Measurements from ENCODE around the gene PHACTR3. TPM values are rescaled to one million over a fixed set of nuclear protein-coding genes. Genes with fewer than 3 reads are reported as not detected.

The PHACTR3 gene
- total and polyA plus RNA-seq, 2 of the 8 experiments (the other 6 are each of a cell fraction or from before 2014, with no cell fraction given), result 0.05 to 0.13 TPM

DNA sequence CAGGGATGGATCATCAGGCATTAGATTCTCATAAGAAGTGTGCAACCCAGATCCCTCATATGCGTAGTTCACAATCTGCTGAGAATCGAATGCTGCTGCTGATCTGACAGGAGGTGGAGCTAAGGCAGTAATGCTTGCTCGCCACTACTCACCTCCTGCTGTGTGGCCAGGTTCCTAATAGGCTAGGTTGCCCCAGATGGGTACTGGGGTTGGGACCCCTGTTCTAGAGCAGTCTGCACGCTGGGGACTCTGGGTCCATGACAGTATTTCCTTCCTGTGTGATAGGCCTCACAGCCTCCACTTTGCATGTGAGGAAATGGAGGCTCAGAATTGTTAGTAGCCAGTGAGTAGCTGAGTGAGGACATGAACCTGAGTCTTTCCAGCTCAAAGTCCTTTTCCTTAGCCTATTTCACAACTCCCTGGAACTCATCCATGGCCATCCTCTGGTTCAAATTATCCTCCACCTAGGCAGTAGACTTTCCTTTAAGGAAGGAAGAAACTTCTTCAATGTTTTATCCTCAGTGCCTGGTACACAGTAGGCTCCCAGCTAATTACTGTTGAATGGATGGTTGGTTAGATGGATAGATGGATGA, 211.9 kb downstream of the PHACTR3 start (continued):
- TF ChIP-seq, protein P1, sequence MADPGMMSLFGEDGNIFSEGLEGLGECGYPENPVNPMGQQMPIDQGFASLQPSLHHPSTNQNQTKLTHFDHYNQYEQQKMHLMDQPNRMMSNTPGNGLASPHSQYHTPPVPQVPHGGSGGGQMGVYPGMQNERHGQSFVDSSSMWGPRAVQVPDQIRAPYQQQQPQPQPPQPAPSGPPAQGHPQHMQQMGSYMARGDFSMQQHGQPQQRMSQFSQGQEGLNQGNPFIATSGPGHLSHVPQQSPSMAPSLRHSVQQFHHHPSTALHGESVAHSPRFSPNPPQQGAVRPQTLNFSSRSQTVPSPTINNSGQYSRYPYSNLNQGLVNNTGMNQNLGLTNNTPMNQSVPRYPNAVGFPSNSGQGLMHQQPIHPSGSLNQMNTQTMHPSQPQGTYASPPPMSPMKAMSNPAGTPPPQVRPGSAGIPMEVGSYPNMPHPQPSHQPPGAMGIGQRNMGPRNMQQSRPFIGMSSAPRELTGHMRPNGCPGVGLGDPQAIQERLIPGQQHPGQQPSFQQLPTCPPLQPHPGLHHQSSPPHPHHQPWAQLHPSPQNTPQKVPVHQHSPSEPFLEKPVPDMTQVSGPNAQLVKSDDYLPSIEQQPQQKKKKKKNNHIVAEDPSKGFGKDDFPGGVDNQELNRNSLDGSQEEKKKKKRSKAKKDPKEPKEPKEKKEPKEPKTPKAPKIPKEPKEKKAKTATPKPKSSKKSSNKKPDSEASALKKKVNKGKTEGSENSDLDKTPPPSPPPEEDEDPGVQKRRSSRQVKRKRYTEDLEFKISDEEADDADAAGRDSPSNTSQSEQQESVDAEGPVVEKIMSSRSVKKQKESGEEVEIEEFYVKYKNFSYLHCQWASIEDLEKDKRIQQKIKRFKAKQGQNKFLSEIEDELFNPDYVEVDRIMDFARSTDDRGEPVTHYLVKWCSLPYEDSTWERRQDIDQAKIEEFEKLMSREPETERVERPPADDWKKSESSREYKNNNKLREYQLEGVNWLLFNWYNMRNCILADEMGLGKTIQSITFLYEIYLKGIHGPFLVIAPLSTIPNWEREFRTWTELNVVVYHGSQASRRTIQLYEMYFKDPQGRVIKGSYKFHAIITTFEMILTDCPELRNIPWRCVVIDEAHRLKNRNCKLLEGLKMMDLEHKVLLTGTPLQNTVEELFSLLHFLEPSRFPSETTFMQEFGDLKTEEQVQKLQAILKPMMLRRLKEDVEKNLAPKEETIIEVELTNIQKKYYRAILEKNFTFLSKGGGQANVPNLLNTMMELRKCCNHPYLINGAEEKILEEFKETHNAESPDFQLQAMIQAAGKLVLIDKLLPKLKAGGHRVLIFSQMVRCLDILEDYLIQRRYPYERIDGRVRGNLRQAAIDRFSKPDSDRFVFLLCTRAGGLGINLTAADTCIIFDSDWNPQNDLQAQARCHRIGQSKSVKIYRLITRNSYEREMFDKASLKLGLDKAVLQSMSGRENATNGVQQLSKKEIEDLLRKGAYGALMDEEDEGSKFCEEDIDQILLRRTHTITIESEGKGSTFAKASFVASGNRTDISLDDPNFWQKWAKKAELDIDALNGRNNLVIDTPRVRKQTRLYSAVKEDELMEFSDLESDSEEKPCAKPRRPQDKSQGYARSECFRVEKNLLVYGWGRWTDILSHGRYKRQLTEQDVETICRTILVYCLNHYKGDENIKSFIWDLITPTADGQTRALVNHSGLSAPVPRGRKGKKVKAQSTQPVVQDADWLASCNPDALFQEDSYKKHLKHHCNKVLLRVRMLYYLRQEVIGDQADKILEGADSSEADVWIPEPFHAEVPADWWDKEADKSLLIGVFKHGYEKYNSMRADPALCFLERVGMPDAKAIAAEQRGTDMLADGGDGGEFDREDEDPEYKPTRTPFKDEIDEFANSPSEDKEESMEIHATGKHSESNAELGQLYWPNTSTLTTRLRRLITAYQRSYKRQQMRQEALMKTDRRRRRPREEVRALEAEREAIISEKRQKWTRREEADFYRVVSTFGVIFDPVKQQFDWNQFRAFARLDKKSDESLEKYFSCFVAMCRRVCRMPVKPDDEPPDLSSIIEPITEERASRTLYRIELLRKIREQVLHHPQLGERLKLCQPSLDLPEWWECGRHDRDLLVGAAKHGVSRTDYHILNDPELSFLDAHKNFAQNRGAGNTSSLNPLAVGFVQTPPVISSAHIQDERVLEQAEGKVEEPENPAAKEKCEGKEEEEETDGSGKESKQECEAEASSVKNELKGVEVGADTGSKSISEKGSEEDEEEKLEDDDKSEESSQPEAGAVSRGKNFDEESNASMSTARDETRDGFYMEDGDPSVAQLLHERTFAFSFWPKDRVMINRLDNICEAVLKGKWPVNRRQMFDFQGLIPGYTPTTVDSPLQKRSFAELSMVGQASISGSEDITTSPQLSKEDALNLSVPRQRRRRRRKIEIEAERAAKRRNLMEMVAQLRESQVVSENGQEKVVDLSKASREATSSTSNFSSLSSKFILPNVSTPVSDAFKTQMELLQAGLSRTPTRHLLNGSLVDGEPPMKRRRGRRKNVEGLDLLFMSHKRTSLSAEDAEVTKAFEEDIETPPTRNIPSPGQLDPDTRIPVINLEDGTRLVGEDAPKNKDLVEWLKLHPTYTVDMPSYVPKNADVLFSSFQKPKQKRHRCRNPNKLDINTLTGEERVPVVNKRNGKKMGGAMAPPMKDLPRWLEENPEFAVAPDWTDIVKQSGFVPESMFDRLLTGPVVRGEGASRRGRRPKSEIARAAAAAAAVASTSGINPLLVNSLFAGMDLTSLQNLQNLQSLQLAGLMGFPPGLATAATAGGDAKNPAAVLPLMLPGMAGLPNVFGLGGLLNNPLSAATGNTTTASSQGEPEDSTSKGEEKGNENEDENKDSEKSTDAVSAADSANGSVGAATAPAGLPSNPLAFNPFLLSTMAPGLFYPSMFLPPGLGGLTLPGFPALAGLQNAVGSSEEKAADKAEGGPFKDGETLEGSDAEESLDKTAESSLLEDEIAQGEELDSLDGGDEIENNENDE (IDR thresholded peaks at IDR 0.05; ENCODE audit: insufficient replicate concordance, low read length), result no peak
- no peak for TF ChIP-seq BRCA1 (IDR thresholded peaks at IDR 0.05; ENCODE audit: low read depth, low read length)
- TF ChIP-seq HDAC6 (IDR thresholded peaks at IDR 0.05; ENCODE audit: low read depth, low read length), result no peak
